Limb (tissue), 2 donors: Measurements from ENCODE around the gene VAV3.

Experiments
- DNase-seq, 2 donors: peaks; one replicate each; pipeline ENCODE4 v3.0.0-alpha.2; 2016; ENCODE audit errors: extremely low spot score in 2 of 2

VAV3 gene

DNA sequence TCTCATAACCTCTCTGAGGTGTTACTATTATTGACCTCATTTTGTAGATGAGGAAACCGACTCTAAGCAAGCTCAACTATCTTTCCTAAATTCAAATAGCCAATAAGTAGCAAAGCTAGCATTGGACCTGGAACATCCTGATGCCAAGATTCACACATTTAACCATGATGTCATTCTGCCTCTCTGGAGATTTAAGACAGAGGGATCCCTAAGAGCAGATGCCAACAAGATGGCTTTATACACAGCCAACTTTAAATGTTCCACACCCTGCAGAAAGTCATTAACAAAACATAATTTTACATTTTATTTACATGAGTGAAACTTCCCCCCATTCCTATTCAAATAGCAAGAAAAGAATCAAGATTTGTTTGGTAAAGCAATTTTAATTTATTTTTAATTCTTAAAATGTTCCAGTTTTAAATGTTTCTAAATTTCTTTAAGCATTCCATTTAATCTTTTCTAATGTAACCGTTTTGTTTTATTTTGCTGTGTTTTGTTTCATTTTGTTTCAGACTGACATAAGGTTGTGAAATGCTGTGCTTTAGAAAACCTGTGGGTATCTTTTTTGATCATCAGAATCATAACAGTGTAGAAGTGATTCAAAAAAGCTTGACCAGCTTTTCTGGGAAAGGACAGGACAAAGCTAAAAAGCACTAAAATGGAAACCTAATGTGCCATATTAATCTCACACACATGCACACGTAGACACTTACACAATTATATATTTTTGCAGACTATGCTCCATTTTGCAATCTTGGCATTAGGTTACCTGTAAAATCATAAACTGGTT is 7.6 kb upstream of the VAV3 start:
- DNase-seq, result no peak

GRCh38 chr1:107966550-107966949 is 1.6 kb upstream of the VAV3 start:
- DNase-seq, result no peak

- peak in 1 of 2 donors; percentile 60 for DNase-seq
Measured at GRCh38 chr1:107964336-107965109, 457 bp downstream of the VAV3 start.

DNA sequence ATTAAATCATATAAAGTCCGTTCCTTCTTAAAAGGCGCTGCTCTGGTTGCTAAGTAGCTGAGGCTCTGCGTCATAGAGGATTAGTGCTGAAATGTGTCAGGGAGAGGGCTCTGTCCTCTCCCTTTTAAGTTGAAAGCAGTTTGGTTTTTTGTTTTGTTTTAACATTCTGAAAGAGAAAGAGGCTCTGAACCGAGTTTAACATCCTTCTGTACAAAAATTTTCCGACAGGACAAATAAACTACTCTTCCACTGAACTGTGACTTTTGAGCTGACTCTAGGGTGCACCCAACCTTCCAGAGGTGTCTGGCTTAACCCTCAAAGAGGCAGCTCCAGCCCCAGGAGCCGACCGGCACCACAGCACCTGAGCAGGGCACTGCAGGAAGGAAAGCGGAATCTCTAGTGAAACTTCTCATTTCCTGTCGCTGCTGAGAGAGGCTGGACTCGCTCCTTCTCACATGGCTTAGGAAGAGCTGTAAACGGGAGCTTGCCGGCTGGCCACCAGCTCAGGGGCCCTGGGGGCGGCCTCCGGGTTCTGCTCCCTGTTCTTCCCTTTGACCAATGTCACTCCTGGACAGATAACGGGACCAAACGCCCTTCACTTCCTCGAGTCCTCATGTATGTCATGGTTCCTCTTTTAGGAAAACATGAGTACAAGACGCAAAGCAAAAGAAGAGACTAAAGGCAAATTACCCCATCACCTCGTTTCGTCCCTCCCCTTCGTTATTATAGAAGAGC is 1.2 kb downstream of the VAV3 start:
- peak; percentile 27 to 40 for DNase-seq

DNA sequence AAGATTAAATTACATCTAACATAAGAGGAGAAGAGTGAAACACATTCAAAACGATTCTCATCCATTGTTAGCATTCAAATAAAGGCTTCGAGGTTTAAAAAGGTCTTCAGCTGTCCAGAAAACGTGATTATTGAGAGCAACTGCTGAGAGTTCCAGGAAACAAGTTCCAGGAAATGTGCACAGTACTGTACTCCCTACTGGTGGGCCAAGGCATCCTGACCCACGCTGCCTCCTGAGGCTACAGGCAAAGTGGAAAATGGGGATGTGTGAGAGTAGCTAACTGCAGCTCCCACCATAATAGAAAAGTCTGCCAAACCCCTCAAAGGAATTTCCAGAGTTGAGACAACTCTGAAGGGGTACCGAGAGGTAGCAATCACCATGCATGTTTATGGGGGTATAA is 2.0 kb downstream of the VAV3 start:
- no peak for DNase-seq

- DNase-seq, result no peak
Measured at GRCh38 chr1:107954719-107955415, 10.1 kb downstream of the VAV3 start.

GRCh38 chr1:107954126-107954525 is 10.9 kb downstream of the VAV3 start:
- no peak for DNase-seq

DNA sequence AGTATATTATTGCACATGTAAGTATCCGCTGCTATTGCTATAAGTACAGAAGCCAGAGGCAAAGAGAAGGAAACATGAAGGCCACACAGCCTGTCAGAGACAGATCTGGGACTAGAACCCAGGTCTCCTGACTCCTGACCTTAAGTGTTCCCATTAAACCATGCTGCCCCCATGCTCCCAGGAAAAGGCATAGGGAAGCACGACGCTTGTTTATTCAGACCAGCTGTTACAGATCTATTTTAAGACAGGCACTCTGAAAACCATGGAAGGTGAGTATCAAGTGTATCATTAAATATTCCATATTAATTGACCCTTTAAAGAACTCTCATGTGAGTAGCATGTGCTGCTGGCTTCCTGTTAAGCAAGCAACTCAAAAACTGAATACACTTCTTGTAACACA is 11.4 kb downstream of the VAV3 start:
- no peak for DNase-seq

DNA sequence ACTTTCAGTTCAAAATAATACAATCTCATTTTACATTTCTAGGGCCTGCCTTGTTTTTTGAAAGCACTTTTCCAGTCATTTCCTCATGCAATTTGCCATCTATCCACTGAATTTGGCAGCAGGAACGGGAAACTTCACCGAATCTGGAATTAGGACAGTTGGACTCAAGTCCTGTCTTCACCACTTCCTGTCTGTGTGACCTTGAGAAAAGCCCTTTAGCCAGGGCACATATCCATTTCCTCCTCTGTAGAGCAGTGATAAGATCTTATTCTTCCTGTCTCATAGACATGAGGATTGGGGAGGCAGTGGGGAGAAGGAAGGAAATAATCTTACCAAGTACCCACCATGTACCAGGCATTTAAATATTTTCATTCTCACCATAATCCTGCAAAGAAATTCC is 12.0 kb downstream of the VAV3 start:
- DNase-seq, result no peak

DNA sequence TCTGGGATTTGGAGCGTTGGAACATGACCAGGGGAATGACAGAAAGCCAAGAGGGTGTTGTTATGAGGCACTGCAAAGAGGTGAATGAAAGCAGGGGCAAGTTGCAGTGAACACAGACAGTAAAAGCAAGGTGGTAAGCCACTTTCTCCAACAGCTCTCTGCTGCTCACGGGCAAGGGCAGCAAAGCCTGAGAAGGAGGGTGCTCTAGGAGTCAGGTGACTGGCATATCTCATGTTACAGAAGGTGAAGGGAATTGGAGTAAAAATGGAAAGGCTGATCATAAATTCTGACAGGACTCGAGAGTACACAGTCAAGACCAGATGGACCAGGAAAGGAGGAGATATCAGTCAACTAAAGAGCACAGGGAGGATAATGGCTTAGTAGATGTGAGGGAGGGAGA is 14.5 kb downstream of the VAV3 start:
- no peak for DNase-seq

DNA sequence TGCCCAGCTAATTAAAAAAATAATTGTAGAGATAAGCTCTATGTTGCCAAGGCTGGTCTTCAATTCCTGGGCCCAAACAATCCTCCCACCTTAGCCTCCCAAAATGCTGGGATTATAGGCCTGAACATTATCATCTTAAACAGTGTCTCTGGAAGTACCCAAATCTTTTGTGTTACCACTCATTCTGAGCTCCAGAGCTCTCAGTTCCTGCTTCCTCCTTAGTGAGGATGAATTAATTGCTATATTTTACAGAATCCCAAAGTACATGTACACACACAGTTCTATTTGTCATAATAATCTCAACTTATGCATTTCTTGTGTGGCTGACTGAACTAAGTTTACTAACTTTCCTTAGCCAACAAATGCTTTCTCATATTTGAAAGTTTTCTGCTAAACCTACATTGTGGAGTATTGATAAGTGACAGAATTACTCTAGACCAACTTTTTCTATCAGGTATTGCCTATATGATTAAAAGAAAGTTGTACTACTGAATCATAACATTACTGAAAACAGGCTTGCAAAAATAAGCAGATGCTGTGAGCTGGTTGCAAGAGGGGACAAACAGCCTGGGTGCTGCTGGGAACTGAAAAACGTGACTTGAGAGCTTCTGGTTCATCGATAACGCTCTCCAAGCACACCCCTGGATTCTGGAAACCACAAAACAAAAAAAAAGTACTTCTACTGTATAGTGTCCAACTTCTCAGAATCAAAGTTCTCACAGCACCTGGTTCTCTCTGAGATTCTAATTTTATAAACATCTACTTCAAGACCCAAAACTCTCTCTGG is 15.3 kb downstream of the VAV3 start:
- DNase-seq, result no peak

GRCh38 chr1:107946794-107947193 is 18.2 kb downstream of the VAV3 start:
- DNase-seq, result no peak

- DNase-seq, result no peak
Measured at GRCh38 chr1:107943694-107944093, 21.3 kb downstream of the VAV3 start.

DNA sequence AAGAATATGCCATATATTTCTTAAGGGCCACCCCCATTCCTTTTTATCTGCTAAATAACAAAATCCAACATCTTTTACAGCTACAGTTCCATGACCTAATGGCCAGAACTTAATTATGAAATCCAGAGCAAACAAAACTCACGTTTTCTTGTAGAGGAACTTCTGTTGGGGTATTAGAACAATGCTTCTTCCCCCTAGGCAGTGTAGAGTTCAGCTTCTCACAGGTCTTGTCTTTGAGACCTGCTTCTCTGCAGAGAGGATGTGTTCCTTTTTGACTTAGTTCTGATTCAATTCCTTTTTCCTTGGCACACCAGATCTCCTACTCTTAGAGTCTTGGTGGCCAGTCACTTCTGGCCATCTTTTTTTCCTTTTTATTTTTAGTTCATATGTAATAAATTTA is 22.2 kb downstream of the VAV3 start:
- no peak for DNase-seq

- DNase-seq, result no peak
Measured at GRCh38 chr1:107941531-107941930, 23.4 kb downstream of the VAV3 start.

DNA sequence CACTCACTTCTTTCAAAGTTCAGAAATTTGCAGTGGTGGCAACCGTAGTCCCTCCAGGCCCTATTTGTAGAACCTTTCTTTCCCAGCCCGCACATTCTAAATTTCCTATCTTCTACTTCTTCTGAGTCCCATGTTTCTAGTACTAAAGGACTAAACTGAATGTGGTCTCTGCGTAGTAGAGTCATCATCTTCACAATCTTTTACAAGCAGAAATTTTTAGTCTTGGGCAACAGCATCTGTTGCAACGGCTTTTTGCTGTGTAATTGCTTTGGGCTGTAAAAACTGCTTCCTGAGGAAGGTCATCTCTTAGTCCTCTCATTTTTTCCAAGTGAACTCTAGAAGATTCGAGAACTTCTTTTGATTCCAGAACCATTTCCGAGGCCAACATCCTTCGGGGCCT is 23.9 kb downstream of the VAV3 start:
- DNase-seq, result no peak

DNA sequence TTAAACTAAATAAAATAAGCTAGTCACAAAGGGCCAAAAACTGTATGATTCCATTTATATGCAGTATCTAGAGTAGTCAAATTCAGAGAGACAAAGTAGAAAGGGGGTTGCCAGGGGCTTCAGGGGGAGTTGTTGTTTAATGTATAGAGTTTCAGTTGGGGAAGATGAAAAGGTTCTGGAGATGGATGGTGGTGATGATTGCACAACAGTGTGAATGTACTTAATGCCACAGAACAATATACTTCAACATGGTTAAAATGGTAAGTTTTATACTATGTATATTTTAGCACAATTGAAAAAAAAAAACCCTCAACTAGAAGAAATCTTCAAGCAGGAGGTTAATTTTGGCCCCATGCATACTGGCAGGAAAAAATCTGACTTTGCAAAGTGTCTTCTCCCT is 24.3 kb downstream of the VAV3 start:
- DNase-seq, result no peak

GRCh38 chr1:107940017-107940577 is 24.9 kb downstream of the VAV3 start:
- DNase-seq, result no peak

- DNase-seq, result no peak
Measured at GRCh38 chr1:107939256-107939655, 25.7 kb downstream of the VAV3 start.
